Measurements from ENCODE around the gene USP54. TPM values are rescaled to one million over a fixed set of nuclear protein-coding genes. Genes with fewer than 3 reads are reported as not detected.

Gene USP54
- total and polyA plus RNA-seq, 3 donors from 2014 or later, result 40.7 to 77.9 (median 61.3) TPM

GRCh38 chr10:73537288-73537687 is 53.9 kb downstream of the USP54 start:
- no peaks in the 10 kb centered on the region for H3K4me1 ChIP-seq
- H3K27me3 ChIP-seq, result no peaks in the 10 kb centered on the region
- H3K27ac ChIP-seq, result no peak overlapping the region
- 70 to 80% methylated on average over 2 of the region's 2 CpGs for WGBS, 2 donors
- no peak for TF ChIP-seq CTCF (IDR thresholded peaks at IDR 0.05)
- TF ChIP-seq POLR2A (IDR thresholded peaks at IDR 0.05), result no peak
- DNase-seq, result no peak
- no peak overlapping the region for H3K4me3 ChIP-seq
- no peaks in the 10 kb centered on the region for H3K9me3 ChIP-seq
- no peaks in the 10 kb centered on the region for H3K36me3 ChIP-seq (ENCODE audit: low read depth, missing control alignments)
- intact Hi-C loops (cut with DNase I; ENCODE audit: low total_unique reads), result no loop called here

- 88 to 89% methylated on average over 1 of the region's 1 CpG for WGBS, 2 donors
- no peak for DNase-seq
- no peaks in the 10 kb centered on the region for H3K9me3 ChIP-seq
- no peak overlapping the region for H3K4me3 ChIP-seq
- no peak overlapping the region for H3K27ac ChIP-seq
- no peaks in the 10 kb centered on the region for H3K27me3 ChIP-seq
- intact Hi-C loops (cut with DNase I; ENCODE audit: low total_unique reads), result no loop called here
- TF ChIP-seq POLR2A (IDR thresholded peaks at IDR 0.05) (no peak), CTCF (IDR thresholded peaks at IDR 0.05) (no peak)
- no peaks in the 10 kb centered on the region for H3K4me1 ChIP-seq
- no peaks in the 10 kb centered on the region for H3K36me3 ChIP-seq (ENCODE audit: low read depth, missing control alignments)
These were observed 56.3 kb downstream of the USP54 start for GRCh38 chr10:73534857-73535256.

- Histone ChIP-seq H3K36me3 (ENCODE audit: low read depth, missing control alignments) (no peaks in the 10 kb centered on the region), H3K4me3 (no peak overlapping the region), H3K9me3 (no peaks in the 10 kb centered on the region), H3K4me1 (no peaks in the 10 kb centered on the region), H3K27ac (no peak overlapping the region), H3K27me3 (no peaks in the 10 kb centered on the region)
- DNase-seq, result peak; percentile 73
- 94 to 98% methylated on average over 2 to 5 of the region's 5 CpGs for WGBS, 2 donors
- TF ChIP-seq POLR2A (IDR thresholded peaks at IDR 0.05), result no peak
- peak; percentile 78 to 91 (median 83) for TF ChIP-seq CTCF (IDR thresholded peaks at IDR 0.05)
- intact Hi-C loops (cut with DNase I; ENCODE audit: low total_unique reads), result loop anchor here (5.0 kb wide), 1 partner anchor 113 kb away; the partner anchor contains the start of gene MYOZ1
These were observed 61.9 kb downstream of the USP54 start for GRCh38 chr10:73529089-73529832.

- no peaks in the 10 kb centered on the region for H3K27me3 ChIP-seq
- TF ChIP-seq POLR2A (IDR thresholded peaks at IDR 0.05) (no peak), CTCF (IDR thresholded peaks at IDR 0.05) (no peak)
- intact Hi-C loops (cut with DNase I; ENCODE audit: low total_unique reads), result no loop called here
- H3K27ac ChIP-seq, result no peak overlapping the region
- H3K4me3 ChIP-seq, result no peak overlapping the region
- H3K4me1 ChIP-seq, result no peaks in the 10 kb centered on the region
- H3K36me3 ChIP-seq (ENCODE audit: low read depth, missing control alignments), result no peaks in the 10 kb centered on the region
- WGBS, 2 donors, result 82 to 95% methylated on average over 1 of the region's 1 CpG
- DNase-seq, result no peak
- no peaks in the 10 kb centered on the region for H3K9me3 ChIP-seq
These were observed 68.9 kb downstream of the USP54 start for GRCh38 chr10:73522263-73522662.

- Histone ChIP-seq H3K9me3 (no peaks in the 10 kb centered on the region), H3K4me1 (no peaks in the 10 kb centered on the region), H3K4me3 (no peak overlapping the region), H3K27me3 (no peaks in the 10 kb centered on the region), H3K27ac (no peak overlapping the region), H3K36me3 (ENCODE audit: low read depth, missing control alignments) (no peaks in the 10 kb centered on the region)
- intact Hi-C loops (cut with DNase I; ENCODE audit: low total_unique reads), result no loop called here
- TF ChIP-seq POLR2A (IDR thresholded peaks at IDR 0.05) (no peak), CTCF (IDR thresholded peaks at IDR 0.05) (no peak)
- no peak for DNase-seq
- 70 to 84% methylated on average over 3 of the region's 3 CpGs for WGBS, 2 donors
These were observed 71.8 kb downstream of the USP54 start for GRCh38 chr10:73519336-73519735.

Measured in testis (tissue), 3 donors.